ENCODE measurements around the gene FAM25A.
"Not testable (repeated sequence)": the region's sequence is repeated elsewhere in the genome, so short reads cannot be mapped to it uniquely, and the experiment has no call there.

Gene FAM25A

GRCh38 chr10:87025285-87025958, 5.3 kb downstream of the FAM25A start:
- not testable (repeated sequence) for H3K4me3 ChIP-seq (ENCODE audit: low read length); H3K4me1 ChIP-seq (ENCODE audit: insufficient read depth, low read length); H2AFZ ChIP-seq (ENCODE audit: low read depth, low read length); H3K36me3 ChIP-seq (ENCODE audit: insufficient read depth, low read length); H3K9me3 ChIP-seq (ENCODE audit: low read length); H3K27me3 ChIP-seq (ENCODE audit: insufficient read depth, low read length)

- H3K4me1 ChIP-seq (ENCODE audit: insufficient read depth, low read length); H3K4me3 ChIP-seq (ENCODE audit: low read length); H3K27me3 ChIP-seq (ENCODE audit: insufficient read depth, low read length); H3K9me3 ChIP-seq (ENCODE audit: low read length); H2AFZ ChIP-seq (ENCODE audit: low read depth, low read length); H3K36me3 ChIP-seq (ENCODE audit: insufficient read depth, low read length): not testable (repeated sequence)
These were observed 6.8 kb downstream of the FAM25A start for GRCh38 chr10:87026747-87027508.

GRCh38 chr10:87030419-87030818, 10.3 kb downstream of the FAM25A start:
- not testable (repeated sequence) for H3K36me3 ChIP-seq (ENCODE audit: insufficient read depth, low read length); H3K4me1 ChIP-seq (ENCODE audit: insufficient read depth, low read length); H2AFZ ChIP-seq (ENCODE audit: low read depth, low read length); H3K4me3 ChIP-seq (ENCODE audit: low read length); H3K9me3 ChIP-seq (ENCODE audit: low read length); H3K27me3 ChIP-seq (ENCODE audit: insufficient read depth, low read length)

GRCh38 chr10:87030912-87031635, 11.0 kb downstream of the FAM25A start:
- H3K27me3 ChIP-seq (ENCODE audit: insufficient read depth, low read length) = no peaks in the 10 kb centered on the region
- no peaks in the 10 kb centered on the region for H3K4me1 ChIP-seq (ENCODE audit: insufficient read depth, low read length)
- no peak overlapping the region for H3K4me3 ChIP-seq (ENCODE audit: low read length)
- H3K9me3 ChIP-seq (ENCODE audit: low read length) = peaks cover 2% of the 10 kb centered on the region
- no peak overlapping the region for H2AFZ ChIP-seq (ENCODE audit: low read depth, low read length)
- H3K36me3 ChIP-seq (ENCODE audit: insufficient read depth, low read length) = no peaks in the 10 kb centered on the region

GRCh38 chr10:87036623-87037022, 16.5 kb downstream of the FAM25A start:
- Histone ChIP-seq H3K36me3 (ENCODE audit: insufficient read depth, low read length) (no peaks in the 10 kb centered on the region), H3K27me3 (ENCODE audit: insufficient read depth, low read length) (no peaks in the 10 kb centered on the region), H3K4me1 (ENCODE audit: insufficient read depth, low read length) (no peaks in the 10 kb centered on the region), H2AFZ (ENCODE audit: low read depth, low read length) (no peak overlapping the region), H3K4me3 (ENCODE audit: low read length) (no peak overlapping the region), H3K9me3 (ENCODE audit: low read length) (peaks cover 5% of the 10 kb centered on the region)

GRCh38 chr10:87038286-87038717, 18.2 kb downstream of the FAM25A start:
- Histone ChIP-seq H3K4me3 (ENCODE audit: low read length) (no peak overlapping the region), H3K27me3 (ENCODE audit: insufficient read depth, low read length) (no peaks in the 10 kb centered on the region), H3K4me1 (ENCODE audit: insufficient read depth, low read length) (no peaks in the 10 kb centered on the region), H2AFZ (ENCODE audit: low read depth, low read length) (no peak overlapping the region), H3K36me3 (ENCODE audit: insufficient read depth, low read length) (no peaks in the 10 kb centered on the region), H3K9me3 (ENCODE audit: low read length) (peaks cover 5% of the 10 kb centered on the region)

GRCh38 chr10:87038786-87039185, 18.7 kb downstream of the FAM25A start:
- H3K36me3 ChIP-seq (ENCODE audit: insufficient read depth, low read length) = no peaks in the 10 kb centered on the region

GRCh38 chr10:87043579-87043978, 23.5 kb downstream of the FAM25A start:
- H3K36me3 ChIP-seq (ENCODE audit: insufficient read depth, low read length) = peaks cover 12% of the 10 kb centered on the region
- not testable (repeated sequence) for H3K4me1 ChIP-seq (ENCODE audit: insufficient read depth, low read length); H2AFZ ChIP-seq (ENCODE audit: low read depth, low read length); H3K27me3 ChIP-seq (ENCODE audit: insufficient read depth, low read length); H3K4me3 ChIP-seq (ENCODE audit: low read length); H3K9me3 ChIP-seq (ENCODE audit: low read length)

More at GRCh38 chr10:87038786-87039185, 18.7 kb downstream of the FAM25A start:
- Histone ChIP-seq H3K4me1 (ENCODE audit: insufficient read depth, low read length) (no peaks in the 10 kb centered on the region), H2AFZ (ENCODE audit: low read depth, low read length) (no peak overlapping the region), H3K9me3 (ENCODE audit: low read length) (peaks cover 5% of the 10 kb centered on the region), H3K4me3 (ENCODE audit: low read length) (no peak overlapping the region), H3K27me3 (ENCODE audit: insufficient read depth, low read length) (no peaks in the 10 kb centered on the region)

- H3K9me3 ChIP-seq (ENCODE audit: low read length) = no peaks in the 10 kb centered on the region
These were observed 25.4 kb downstream of the FAM25A start for GRCh38 chr10:87045434-87045938.

GRCh38 chr10:87053111-87053510, 33.0 kb downstream of the FAM25A start:
- Histone ChIP-seq H3K4me1 (ENCODE audit: insufficient read depth, low read length) (no peaks in the 10 kb centered on the region), H3K36me3 (ENCODE audit: insufficient read depth, low read length) (peaks cover 82% of the 10 kb centered on the region), H3K4me3 (ENCODE audit: low read length) (no peak overlapping the region), H3K9me3 (ENCODE audit: low read length) (no peaks in the 10 kb centered on the region), H3K27me3 (ENCODE audit: insufficient read depth, low read length) (no peaks in the 10 kb centered on the region), H2AFZ (ENCODE audit: low read depth, low read length) (no peak overlapping the region)

More at GRCh38 chr10:87045434-87045938, 25.4 kb downstream of the FAM25A start:
- Histone ChIP-seq H3K4me1 (ENCODE audit: insufficient read depth, low read length) (no peaks in the 10 kb centered on the region), H3K4me3 (ENCODE audit: low read length) (no peak overlapping the region), H2AFZ (ENCODE audit: low read depth, low read length) (no peak overlapping the region), H3K27me3 (ENCODE audit: insufficient read depth, low read length) (no peaks in the 10 kb centered on the region), H3K36me3 (ENCODE audit: insufficient read depth, low read length) (peaks cover 29% of the 10 kb centered on the region)

- Histone ChIP-seq H3K27me3 (ENCODE audit: insufficient read depth, low read length) (no peaks in the 10 kb centered on the region), H2AFZ (ENCODE audit: low read depth, low read length) (no peak overlapping the region), H3K36me3 (ENCODE audit: insufficient read depth, low read length) (peaks cover 86% of the 10 kb centered on the region), H3K9me3 (ENCODE audit: low read length) (no peaks in the 10 kb centered on the region), H3K4me1 (ENCODE audit: insufficient read depth, low read length) (no peaks in the 10 kb centered on the region), H3K4me3 (ENCODE audit: low read length) (no peak overlapping the region)
These were observed 33.6 kb downstream of the FAM25A start for GRCh38 chr10:87053577-87054181.

GRCh38 chr10:87054373-87055295, 34.5 kb downstream of the FAM25A start:
- Histone ChIP-seq H3K4me3 (ENCODE audit: low read length) (no peak overlapping the region), H2AFZ (ENCODE audit: low read depth, low read length) (no peak overlapping the region), H3K4me1 (ENCODE audit: insufficient read depth, low read length) (no peaks in the 10 kb centered on the region), H3K36me3 (ENCODE audit: insufficient read depth, low read length) (peaks cover 88% of the 10 kb centered on the region), H3K9me3 (ENCODE audit: low read length) (no peaks in the 10 kb centered on the region), H3K27me3 (ENCODE audit: insufficient read depth, low read length) (no peaks in the 10 kb centered on the region)
